Activated CD8-positive, alpha-beta memory T cell treated with anti-CD3 and anti-CD28 coated beads for 36 hours (primary cell): ENCODE measurements around the gene DDR2. TPM values are rescaled to one million over a fixed set of nuclear protein-coding genes. Genes with fewer than 3 reads are reported as not detected.
"Not testable (repeated sequence)": the region's sequence is repeated elsewhere in the genome, so short reads cannot be mapped to it uniquely, and the experiment has no call there.

ENCODE experiments used
- CTCF ChIA-PET: fragments of 350-600 bp; sonication (Branson Sonifier 250); formaldehyde crosslinking; loops from one replicate; lab custom pipeline; 2021; ENCODE audit warnings: antibody characterized with exemption; lab: Charles Lee
- POLR2A ChIA-PET: fragments of 350-600 bp; sonication (Branson Sonifier 250); formaldehyde crosslinking; loops from one replicate; lab custom pipeline; 2021; ENCODE audit warnings: antibody characterized with exemption; lab: Charles Lee
- total RNA-seq, 2 experiments: library from RNA; stranded (reverse); gene quantifications; one replicate each; pipeline ENCODE4 v1.2.3, GENCODE V29; 2021

Gene DDR2
- total RNA-seq, 2 experiments from 2014 or later: 0.17 to 0.36 TPM

- CTCF ChIA-PET: not testable (repeated sequence)
Observed at GRCh38 chr1:162799995-162800830, 167.9 kb downstream of the DDR2 start.

DNA sequence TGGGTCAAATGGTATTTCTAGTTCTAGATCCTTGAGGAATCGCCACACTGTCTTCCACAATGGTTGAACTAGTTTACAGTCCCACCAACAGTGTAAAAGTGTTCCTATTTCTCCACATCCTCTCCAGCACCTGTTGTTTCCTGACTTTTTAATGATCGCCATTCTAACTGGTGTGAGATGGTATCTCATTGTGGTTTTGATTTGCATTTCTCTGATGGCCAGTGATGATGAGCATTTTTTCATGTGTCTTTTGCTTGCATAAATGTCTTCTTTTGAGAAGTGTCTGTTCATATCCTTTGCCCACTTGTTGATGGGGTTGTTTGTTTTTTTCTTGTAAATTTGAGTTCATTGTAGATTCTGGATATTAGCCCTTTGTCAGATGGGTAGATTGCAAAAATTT, 175.2 kb downstream of the DDR2 start:
- POLR2A ChIA-PET: not testable (repeated sequence)

More at GRCh38 chr1:162799995-162800830, 167.9 kb downstream of the DDR2 start:
- POLR2A ChIA-PET: not testable (repeated sequence)

DNA sequence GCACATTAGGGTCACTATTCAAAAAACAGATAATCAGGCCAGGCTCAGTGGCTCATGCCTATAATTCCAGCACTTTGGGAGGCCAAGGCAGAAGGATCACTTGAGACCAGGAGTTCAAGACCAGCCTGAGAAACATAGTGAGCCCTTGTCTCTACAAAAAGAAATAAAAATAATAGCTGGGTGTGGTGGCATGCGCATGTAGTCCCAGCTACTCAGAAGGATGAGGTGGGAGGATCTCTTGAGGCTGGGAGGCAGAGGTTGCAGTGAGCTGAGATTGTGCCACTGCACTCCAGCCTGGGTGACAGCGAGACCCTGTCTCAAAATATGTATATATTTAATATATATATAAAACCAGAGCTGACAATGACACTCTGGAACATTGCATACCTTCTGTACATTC, 180.1 kb downstream of the DDR2 start:
- POLR2A ChIA-PET, CTCF ChIA-PET: not testable (repeated sequence)

More for the DNA sequence above, 175.2 kb downstream of the DDR2 start:
- CTCF ChIA-PET: not testable (repeated sequence)

DNA sequence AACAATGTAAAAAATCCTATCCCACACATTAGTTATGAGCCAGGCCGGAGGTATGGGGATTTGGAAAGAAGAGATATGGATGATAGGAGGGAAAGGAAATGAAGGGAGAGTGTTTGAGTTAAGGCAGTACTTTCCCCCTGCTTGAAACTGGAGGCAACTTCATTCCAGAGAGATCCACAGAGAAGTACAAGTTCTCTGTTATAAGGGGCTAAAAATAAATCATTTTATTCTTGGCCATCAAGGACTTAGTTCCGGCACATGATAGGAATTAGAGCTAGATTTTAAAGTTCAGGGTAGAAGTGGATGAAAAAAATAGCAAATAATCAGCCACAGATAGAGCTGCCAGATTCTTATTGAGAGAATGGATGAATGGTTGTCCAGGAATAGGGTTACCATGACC, 185.9 kb downstream of the DDR2 start:
- POLR2A ChIA-PET, CTCF ChIA-PET: not testable (repeated sequence)

DNA sequence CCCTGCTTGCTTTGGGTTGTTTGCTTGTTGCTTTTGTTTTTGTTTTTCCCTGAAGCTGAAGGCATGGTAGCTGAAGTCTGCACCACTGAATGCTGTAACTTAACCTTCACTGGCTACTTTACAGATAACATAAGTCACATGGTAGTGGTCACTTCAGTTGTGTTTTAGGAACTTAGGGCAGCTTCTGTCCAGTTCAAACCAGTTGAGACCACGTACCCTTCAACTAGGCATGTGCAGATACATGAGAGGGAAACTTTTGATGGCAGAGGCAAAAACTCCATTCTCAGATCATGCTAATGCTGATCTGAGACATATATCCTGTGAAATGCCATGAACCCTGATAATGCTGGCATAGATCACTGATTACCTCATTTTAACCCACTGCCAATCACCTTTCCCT, 186.4 kb downstream of the DDR2 start:
- POLR2A ChIA-PET, CTCF ChIA-PET: not testable (repeated sequence)

- ChIA-PET CTCF (no interaction called here), POLR2A (no interaction called here)
Observed at GRCh38 chr1:162822391-162823200, 190.3 kb downstream of the DDR2 start.

DNA sequence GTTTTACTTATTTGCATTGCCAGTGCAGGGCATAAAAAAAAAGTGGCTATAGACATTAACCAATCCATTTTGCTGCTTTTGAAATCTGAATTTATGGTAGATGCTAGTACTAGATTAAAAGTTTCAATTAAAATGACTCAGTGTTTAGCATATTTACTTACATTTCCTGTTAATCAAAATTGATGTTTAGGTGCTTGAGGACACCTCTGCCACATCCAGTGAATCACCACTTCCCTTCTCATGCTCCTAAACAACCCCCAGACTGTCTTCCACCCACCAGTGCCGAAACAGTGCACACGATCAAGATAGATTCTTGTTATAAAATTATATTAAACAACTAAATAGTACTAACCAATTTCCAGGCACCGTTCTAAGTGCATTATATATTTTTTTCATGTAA, 191.0 kb downstream of the DDR2 start:
- ChIA-PET CTCF (no interaction called here), POLR2A (no interaction called here)

DNA sequence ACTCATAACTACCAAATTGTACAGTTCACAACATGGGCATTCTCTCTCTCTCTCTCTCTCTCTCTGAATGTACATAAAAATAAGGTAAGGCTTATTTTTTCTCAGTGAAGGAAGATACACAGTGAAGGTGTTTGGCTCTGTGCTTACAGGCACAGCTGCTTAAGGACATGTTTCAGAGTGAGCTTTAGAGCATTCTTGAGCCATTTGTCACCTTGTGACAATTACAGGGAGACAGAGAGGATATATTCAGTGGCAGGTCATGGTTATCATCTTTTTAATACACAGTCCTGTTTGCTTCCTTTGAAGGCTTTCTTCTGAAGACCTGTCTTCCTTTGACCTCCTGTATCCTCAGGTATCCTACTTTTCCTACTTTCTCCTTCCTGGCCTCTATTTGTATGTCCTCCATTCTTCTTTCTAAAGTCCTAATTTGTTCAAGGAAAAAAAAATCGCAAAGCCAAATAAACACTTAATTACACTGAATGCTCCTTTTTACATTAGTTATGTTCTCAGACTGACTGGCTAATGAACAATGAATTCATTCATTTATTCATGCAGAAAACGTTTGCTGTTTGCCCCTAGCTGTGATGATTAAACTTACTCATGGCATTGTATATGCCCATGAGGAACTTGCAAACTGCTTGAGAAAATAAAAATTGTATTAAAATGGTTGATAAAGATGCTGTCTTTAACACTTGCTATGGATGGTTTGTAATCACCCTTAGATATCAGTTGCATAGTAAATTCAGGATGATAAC, 191.7 kb downstream of the DDR2 start:
- ChIA-PET CTCF (no interaction called here), POLR2A (no interaction called here)

GRCh38 chr1:162829268-162829667, 197.0 kb downstream of the DDR2 start:
- ChIA-PET POLR2A (no interaction called here), CTCF (no interaction called here)

- POLR2A ChIA-PET: no interaction called here
- CTCF ChIA-PET: no interaction called here
Observed at GRCh38 chr1:162832470-162832869, 200.2 kb downstream of the DDR2 start.

DNA sequence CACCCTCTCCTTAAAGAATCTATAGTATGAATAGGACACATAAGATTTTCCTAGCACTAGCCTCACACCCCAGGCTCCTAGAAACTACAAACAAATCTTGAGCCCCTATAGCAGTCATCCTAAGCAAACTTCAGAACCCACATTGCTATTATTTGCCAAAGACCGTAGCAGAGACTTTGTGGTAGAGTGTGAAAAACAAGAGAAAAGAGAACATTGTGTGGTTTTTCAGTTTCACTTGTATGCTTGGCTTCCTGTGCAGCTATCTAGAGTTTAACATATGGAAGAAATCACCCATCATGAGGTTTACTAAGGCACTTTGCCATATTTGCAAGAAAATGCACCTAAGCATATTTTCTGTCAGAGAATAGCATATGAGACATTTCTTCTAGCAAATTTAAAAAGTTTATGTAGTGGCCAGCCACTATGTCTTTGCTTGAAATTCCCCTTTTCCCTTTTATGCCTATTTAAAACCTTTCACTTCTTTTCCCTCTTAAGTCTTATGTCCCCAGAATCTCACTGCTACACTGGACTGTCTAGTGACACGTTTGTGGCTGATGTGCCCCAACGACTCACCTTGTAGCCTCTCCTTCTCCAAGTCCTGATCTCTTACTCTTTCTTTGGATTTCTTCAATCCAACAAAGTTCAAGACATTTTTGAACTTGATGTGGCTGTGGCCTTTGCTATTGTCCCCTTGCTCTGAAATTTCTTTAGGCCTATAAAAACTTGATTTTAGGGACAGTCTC, 203.1 kb downstream of the DDR2 start:
- ChIA-PET CTCF (no interaction called here), POLR2A (no interaction called here)

Other genes with a start within 250 kb of the DDR2 start
- not detected for gene SH2D1B, start 220.3 kb upstream of the DDR2 start, total RNA-seq
- gene UHMK1, start 134.6 kb upstream of the DDR2 start, total RNA-seq: 10 to 100 TPM; 63.0 to 64.6 TPM
- gene UAP1, start 70.7 kb upstream of the DDR2 start, total RNA-seq: 10 to 100 TPM; 43.1 to 46.8 TPM
- gene HSD17B7, start 158.2 kb downstream of the DDR2 start, total RNA-seq: 10 to 100 TPM; 22.2 to 25.4 TPM
- gene CCDC190, start 228.7 kb downstream of the DDR2 start, total RNA-seq: not detected